PC-9 (cell line): ENCODE results near the gene TMPO. TPM values are rescaled to one million over a fixed set of nuclear protein-coding genes. Genes with fewer than 3 reads are reported as not detected.
"Not testable (repeated sequence)": the region's sequence is repeated elsewhere in the genome, so short reads cannot be mapped to it uniquely, and the experiment has no call there.

ENCODE experiments used
- BruUV-seq: library from RNA; stranded (reverse); fragments of 400-500 nt; replicated peaks from 2 replicates; lab custom pipeline; 2021; lab: Mats Ljungman, UMichigan
- CTCF ChIA-PET: fragments of 300-600 bp; sonication (Branson Sonifier 250); formaldehyde crosslinking; loops from one replicate; lab custom pipeline; 2022; ENCODE audit warnings: antibody characterized with exemption; lab: Charles Lee
- POLR2A ChIA-PET: fragments of 300-600 bp; sonication (Branson Sonifier 250); formaldehyde crosslinking; loops from one replicate; lab custom pipeline; 2022; ENCODE audit warnings: antibody characterized with exemption; ENCODE audit not compliant: unreplicated experiment; lab: Charles Lee
- DNase-seq, 2 experiments: peaks; one replicate each; pipeline versions ENCODE4 v3.0.0 to v3.0.0-alpha.2; 2015 to 2022; ENCODE audit warnings: mixed read lengths in 1 of 2
- H2AFZ ChIP-seq: fragments of 200-600 bp; sonication (generic); 2 replicates; pipeline ENCODE4 v1.8.1; 2017; ENCODE audit warnings: antibody characterized with exemption
- H3F3A ChIP-seq: fragments of 200-600 bp; sonication (generic); 2 replicates; pipeline ENCODE4 v1.8.1; 2017; ENCODE audit warnings: antibody characterized with exemption, mild to moderate bottlenecking, low read depth; ENCODE audit not compliant: insufficient read depth
- H3K27ac ChIP-seq: fragments of 200-600 bp; sonication (generic); 2 replicates; pipeline ENCODE4 v1.6.1; 2016; ENCODE audit warnings: mixed run types
- H3K27me3 ChIP-seq: fragments of 200-600 bp; sonication (generic); 2 replicates; pipeline ENCODE4 v1.6.1; 2016; ENCODE audit warnings: low read depth, mixed run types; ENCODE audit not compliant: insufficient read depth
- H3K36me3 ChIP-seq: fragments of 200-600 bp; sonication (generic); 2 replicates; pipeline ENCODE4 v1.6.1; 2016; ENCODE audit warnings: low read depth, mixed run types
- H3K4me1 ChIP-seq: fragments of 200-600 bp; sonication (generic); replicated peaks from 2 replicates; pipeline ENCODE4 v1.6.1; 2016; ENCODE audit warnings: mixed run types; ENCODE audit not compliant: insufficient read depth
- H3K4me2 ChIP-seq: fragments of 200-600 bp; sonication (generic); 2 replicates; pipeline ENCODE4 v1.6.1; 2017; ENCODE audit warnings: mixed run types
- H3K4me3 ChIP-seq: fragments of 200-600 bp; sonication (generic); 2 replicates; pipeline ENCODE4 v1.6.1; 2016; ENCODE audit warnings: mixed run types
- H3K79me2 ChIP-seq: fragments of 200-600 bp; sonication (generic); 2 replicates; pipeline ENCODE4 v1.6.1; 2017; ENCODE audit warnings: low read depth, mixed run types
- H3K9me2 ChIP-seq: fragments of 200-600 bp; sonication (generic); 2 replicates; pipeline ENCODE4 v1.8.1; 2017; ENCODE audit warnings: mild to moderate bottlenecking; ENCODE audit not compliant: insufficient read depth
- H3K9me3 ChIP-seq: fragments of 200-600 bp; sonication (generic); 2 replicates; pipeline ENCODE4 v1.8.1; 2016; ENCODE audit warnings: low read depth; ENCODE audit not compliant: insufficient read depth
- H4K20me1 ChIP-seq: fragments of 200-600 bp; sonication (generic); 2 replicates; pipeline ENCODE4 v1.8.1; 2017; ENCODE audit not compliant: insufficient read depth
- EZH2 ChIP-seq: fragments of 200-600 bp; sonication (generic); IDR thresholded peaks from 2 replicates; pipeline ENCODE4 v1.8.0; 2017; ENCODE audit warnings: antibody characterized with exemption, low read depth
- intact Hi-C: fragments of 100-400 bp; cut with micrococcal nuclease; formaldehyde crosslinking; loops from one replicate; pipeline ENCODE4 v1.10.0; 2022; ENCODE audit not compliant: unreplicated experiment
- total RNA-seq: library from RNA; stranded (reverse); gene quantifications from 2 replicates; pipeline ENCODE4 v1.2.3, GENCODE V29; 2021
- TF ChIP-seq, protein P1 (sequence below): fragments of 200-600 bp; sonication (generic); conservative IDR thresholded peaks from 2 replicates; pipeline ENCODE4 v1.6.1; 2017; ENCODE audit warnings: mixed run types, antibody characterized with exemption, mild to moderate bottlenecking, moderate library complexity

The TMPO gene
- total RNA-seq, 1 experiment from 2014 or later = 171 TPM

- H3K79me2 ChIP-seq = peaks cover 17% of the 10 kb centered on the region
- no peak overlapping the region for H3K4me2 ChIP-seq
- no peaks in the 10 kb centered on the region for H3K9me2 ChIP-seq
- no TSS peak for BruUV-seq
- no peaks in the 10 kb centered on the region for H3K36me3 ChIP-seq
- H3K27ac ChIP-seq = no peak overlapping the region
- intact Hi-C loops = no loop called here
- no peak overlapping the region for H2AFZ ChIP-seq
- H4K20me1 ChIP-seq = no peaks in the 10 kb centered on the region
- ChIA-PET CTCF (no interaction called here), POLR2A (interaction anchor here (0.6 kb wide), 1 partner anchor 67 kb away, joined by 8 read pairs; no protein-coding TSS in a partner anchor)
- TF ChIP-seq, protein P1, sequence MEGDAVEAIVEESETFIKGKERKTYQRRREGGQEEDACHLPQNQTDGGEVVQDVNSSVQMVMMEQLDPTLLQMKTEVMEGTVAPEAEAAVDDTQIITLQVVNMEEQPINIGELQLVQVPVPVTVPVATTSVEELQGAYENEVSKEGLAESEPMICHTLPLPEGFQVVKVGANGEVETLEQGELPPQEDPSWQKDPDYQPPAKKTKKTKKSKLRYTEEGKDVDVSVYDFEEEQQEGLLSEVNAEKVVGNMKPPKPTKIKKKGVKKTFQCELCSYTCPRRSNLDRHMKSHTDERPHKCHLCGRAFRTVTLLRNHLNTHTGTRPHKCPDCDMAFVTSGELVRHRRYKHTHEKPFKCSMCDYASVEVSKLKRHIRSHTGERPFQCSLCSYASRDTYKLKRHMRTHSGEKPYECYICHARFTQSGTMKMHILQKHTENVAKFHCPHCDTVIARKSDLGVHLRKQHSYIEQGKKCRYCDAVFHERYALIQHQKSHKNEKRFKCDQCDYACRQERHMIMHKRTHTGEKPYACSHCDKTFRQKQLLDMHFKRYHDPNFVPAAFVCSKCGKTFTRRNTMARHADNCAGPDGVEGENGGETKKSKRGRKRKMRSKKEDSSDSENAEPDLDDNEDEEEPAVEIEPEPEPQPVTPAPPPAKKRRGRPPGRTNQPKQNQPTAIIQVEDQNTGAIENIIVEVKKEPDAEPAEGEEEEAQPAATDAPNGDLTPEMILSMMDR = no peak
- TF ChIP-seq EZH2 = no peak
- 0 out of 2 replicates have a peak, but pooled peaks cover 8% of the 10 kb centered on the region for H3F3A ChIP-seq
- H3K4me3 ChIP-seq = no peak overlapping the region
- DNase-seq = no peak
- peaks cover 7% of the 10 kb centered on the region for H3K4me1 ChIP-seq
- no peaks in the 10 kb centered on the region for H3K9me3 ChIP-seq
- H3K27me3 ChIP-seq = no peaks in the 10 kb centered on the region
Observed at GRCh38 chr12:98509063-98509462, 6.3 kb upstream of the TMPO start.

DNA sequence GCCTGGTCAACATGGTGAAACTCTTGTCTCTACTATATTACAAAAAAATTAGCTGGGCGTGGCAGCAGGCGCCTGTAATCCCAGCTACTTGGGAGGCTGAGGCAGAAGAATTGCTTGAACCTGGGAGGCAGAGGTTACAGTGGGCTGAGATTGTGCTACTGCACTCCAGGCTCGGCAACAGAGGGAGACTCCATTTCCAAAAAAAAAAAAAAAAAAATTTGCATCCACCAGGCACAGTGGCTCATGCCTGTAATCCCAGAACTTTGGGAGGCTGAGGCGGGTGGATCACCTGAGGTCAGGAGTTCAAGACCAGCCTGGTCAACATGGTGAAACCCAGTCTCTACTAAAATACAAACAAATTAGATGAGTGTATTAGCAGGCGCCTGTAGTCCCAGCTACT lies 3.6 kb upstream of the TMPO start:
- H3K27me3 ChIP-seq, H3F3A ChIP-seq, H3K9me3 ChIP-seq, H2AFZ ChIP-seq, BruUV-seq, DNase-seq, H3K4me2 ChIP-seq, H3K9me2 ChIP-seq, POLR2A ChIA-PET, H3K4me3 ChIP-seq, H3K36me3 ChIP-seq, H3K27ac ChIP-seq, CTCF ChIA-PET, intact Hi-C loops, H3K4me1 ChIP-seq, H4K20me1 ChIP-seq: not testable (repeated sequence)
- H3K79me2 ChIP-seq = peaks cover 30% of the 10 kb centered on the region

GRCh38 chr12:98513379-98514322 lies 1.7 kb upstream of the TMPO start:
- intact Hi-C loops = no loop called here
- POLR2A ChIA-PET = interaction anchor here (0.5 kb wide), 2 partner anchors 23 to 113 kb away, joined by 3 read pairs; no protein-coding TSS in a partner anchor
- Histone ChIP-seq H3K9me2 (no peaks in the 10 kb centered on the region), H3F3A (peaks cover 5% of the 10 kb centered on the region; the same call in 1 of the 2 replicates), H3K79me2 (peaks cover 49% of the 10 kb centered on the region), H3K4me2 (peak overlapping the region; percentile 85), H4K20me1 (no peaks in the 10 kb centered on the region; the same call in 1 of the 2 replicates), H3K27me3 (no peaks in the 10 kb centered on the region), H3K36me3 (peaks cover 8% of the 10 kb centered on the region; the same call in 1 of the 2 replicates), H3K9me3 (no peaks in the 10 kb centered on the region), H3K4me3 (peak overlapping the region; percentile 90), H3K27ac (peak overlapping the region; percentile 3; the same call in 1 of the 2 replicates), H2AFZ (no peak overlapping the region), H3K4me1 (peaks cover 24% of the 10 kb centered on the region)
- CTCF ChIA-PET = no interaction called here
- TF ChIP-seq, protein P1 = no peak
- TF ChIP-seq EZH2 = no peak
- DNase-seq = no peak
- no TSS peak for BruUV-seq
